ENCODE measurements around the gene KLHL30.
"Not testable (repeated sequence)": the region's sequence is repeated elsewhere in the genome, so short reads cannot be mapped to it uniquely, and the experiment has no call there.

The KLHL30 gene

GRCh38 chr2:238162846-238163441 lies 24.5 kb downstream of the KLHL30 start:
- DNase-seq (ENCODE audit: low read depth) = no peak

- no peak for DNase-seq (ENCODE audit: low read depth)
These were observed 25.2 kb downstream of the KLHL30 start for GRCh38 chr2:238163481-238164198.

GRCh38 chr2:238164906-238165287 lies 26.4 kb downstream of the KLHL30 start:
- no peak for DNase-seq (ENCODE audit: low read depth)

- no peak for DNase-seq (ENCODE audit: low read depth)
These were observed 26.9 kb downstream of the KLHL30 start for GRCh38 chr2:238165288-238165921.

GRCh38 chr2:238166391-238167343 lies 28.2 kb downstream of the KLHL30 start:
- DNase-seq (ENCODE audit: low read depth) = no peak

GRCh38 chr2:238167344-238167715 lies 28.9 kb downstream of the KLHL30 start:
- no peak for DNase-seq (ENCODE audit: low read depth)

GRCh38 chr2:238167761-238168160 lies 29.3 kb downstream of the KLHL30 start:
- DNase-seq (ENCODE audit: low read depth) = no peak

- no peak for DNase-seq (ENCODE audit: low read depth)
These were observed 30.0 kb downstream of the KLHL30 start for GRCh38 chr2:238168196-238169047.

GRCh38 chr2:238169048-238169707 lies 30.7 kb downstream of the KLHL30 start:
- DNase-seq (ENCODE audit: low read depth) = no peak

- no peak for DNase-seq (ENCODE audit: low read depth)
These were observed 31.3 kb downstream of the KLHL30 start for GRCh38 chr2:238169708-238170251.

- DNase-seq (ENCODE audit: low read depth) = no peak
These were observed 32.1 kb downstream of the KLHL30 start for GRCh38 chr2:238170386-238171071.

- not testable (repeated sequence) for DNase-seq (ENCODE audit: low read depth)
These were observed 32.6 kb downstream of the KLHL30 start for GRCh38 chr2:238171072-238171431.

GRCh38 chr2:238171575-238172187 lies 33.2 kb downstream of the KLHL30 start:
- no peak for DNase-seq (ENCODE audit: low read depth)

- no peak for DNase-seq (ENCODE audit: low read depth)
These were observed 34.0 kb downstream of the KLHL30 start for GRCh38 chr2:238172439-238172838.

GRCh38 chr2:238173692-238174091 lies 35.2 kb downstream of the KLHL30 start:
- no peak for DNase-seq (ENCODE audit: low read depth)

GRCh38 chr2:238174291-238174690 lies 35.8 kb downstream of the KLHL30 start:
- no peak for DNase-seq (ENCODE audit: low read depth)

- DNase-seq (ENCODE audit: low read depth) = no peak
These were observed 36.2 kb downstream of the KLHL30 start for GRCh38 chr2:238174701-238175100.

- DNase-seq (ENCODE audit: low read depth) = no peak
These were observed 38.1 kb downstream of the KLHL30 start for GRCh38 chr2:238176613-238177012.

GRCh38 chr2:238180554-238180953 lies 42.1 kb downstream of the KLHL30 start:
- no peak for DNase-seq (ENCODE audit: low read depth)

GRCh38 chr2:238182362-238182761 lies 43.9 kb downstream of the KLHL30 start:
- no peak for DNase-seq (ENCODE audit: low read depth)

All from activated T-helper 1 cell treated with Interleukin-2 at 50 U/mL for 16 hours (primary cell).